Left ventricle myocardium inferior (tissue), 1 donor: ENCODE results near the gene HECTD4. TPM values are rescaled to one million over a fixed set of nuclear protein-coding genes. Genes with fewer than 3 reads are reported as not detected.
"Not testable (repeated sequence)": the region's sequence is repeated elsewhere in the genome, so short reads cannot be mapped to it uniquely, and the experiment has no call there.

Experiments
- DNase-seq: peaks from one replicate; pipeline ENCODE4 v3.0.0-alpha.2; 2020
- H3K27ac ChIP-seq: fragments of 200-600 bp; replicated peaks from 2 replicates; pipeline ENCODE4 v1.8.0; 2021
- H3K27me3 ChIP-seq: fragments of 200-600 bp; 2 replicates; pipeline ENCODE4 v1.8.0; 2021; ENCODE audit warnings: low read depth
- H3K36me3 ChIP-seq: fragments of 200-600 bp; 2 replicates; pipeline ENCODE4 v1.8.0; 2021
- H3K4me1 ChIP-seq: fragments of 200-600 bp; 2 replicates; pipeline ENCODE4 v1.8.0; 2021
- H3K4me3 ChIP-seq: fragments of 200-600 bp; 2 replicates; pipeline ENCODE4 v1.8.0; 2021; ENCODE audit warnings: mild to moderate bottlenecking, moderate library complexity
- H3K9me3 ChIP-seq: fragments of 200-600 bp; replicated peaks from 2 replicates; pipeline ENCODE4 v1.8.0; 2021
- intact Hi-C: fragments of 100-400 bp; cut with micrococcal nuclease; formaldehyde crosslinking; loops from one replicate; pipeline ENCODE4 v1.11.0; 2022
- total RNA-seq: library from RNA; stranded (reverse); fragmentation: NEBNext Ultra II Directional; extraction: Animal tissue kit (Norgen Biotek cat#: 25700); gene quantifications from one replicate; pipeline ENCODE4 v1.2.1, GENCODE V29; 2021
- TF ChIP-seq, protein P1 (sequence below): fragments of 200-600 bp; IDR thresholded peaks from 2 replicates; pipeline ENCODE4 v1.8.0; 2021; ENCODE audit warnings: antibody characterized with exemption, mild to moderate bottlenecking, borderline replicate concordance
- donor health status: DM: no; HTN: yes; CAD: no; lungs with severe emphysema.

HECTD4 gene
- total RNA-seq, 1 donor from 2014 or later, result 23.4 TPM

GRCh38 chr12:112349431-112349830 is 32.8 kb downstream of the HECTD4 start:
- Histone ChIP-seq H3K9me3 (no peaks in the 10 kb centered on the region), H3K36me3 (no peaks in the 10 kb centered on the region), H3K27ac (no peak overlapping the region), H3K4me1 (peaks cover 60% of the 10 kb centered on the region), H3K27me3 (no peaks in the 10 kb centered on the region), H3K4me3 (no peak overlapping the region)
- no peak for DNase-seq
- TF ChIP-seq, protein P1, sequence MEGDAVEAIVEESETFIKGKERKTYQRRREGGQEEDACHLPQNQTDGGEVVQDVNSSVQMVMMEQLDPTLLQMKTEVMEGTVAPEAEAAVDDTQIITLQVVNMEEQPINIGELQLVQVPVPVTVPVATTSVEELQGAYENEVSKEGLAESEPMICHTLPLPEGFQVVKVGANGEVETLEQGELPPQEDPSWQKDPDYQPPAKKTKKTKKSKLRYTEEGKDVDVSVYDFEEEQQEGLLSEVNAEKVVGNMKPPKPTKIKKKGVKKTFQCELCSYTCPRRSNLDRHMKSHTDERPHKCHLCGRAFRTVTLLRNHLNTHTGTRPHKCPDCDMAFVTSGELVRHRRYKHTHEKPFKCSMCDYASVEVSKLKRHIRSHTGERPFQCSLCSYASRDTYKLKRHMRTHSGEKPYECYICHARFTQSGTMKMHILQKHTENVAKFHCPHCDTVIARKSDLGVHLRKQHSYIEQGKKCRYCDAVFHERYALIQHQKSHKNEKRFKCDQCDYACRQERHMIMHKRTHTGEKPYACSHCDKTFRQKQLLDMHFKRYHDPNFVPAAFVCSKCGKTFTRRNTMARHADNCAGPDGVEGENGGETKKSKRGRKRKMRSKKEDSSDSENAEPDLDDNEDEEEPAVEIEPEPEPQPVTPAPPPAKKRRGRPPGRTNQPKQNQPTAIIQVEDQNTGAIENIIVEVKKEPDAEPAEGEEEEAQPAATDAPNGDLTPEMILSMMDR, result no peak
- intact Hi-C loops, result no loop called here

DNA sequence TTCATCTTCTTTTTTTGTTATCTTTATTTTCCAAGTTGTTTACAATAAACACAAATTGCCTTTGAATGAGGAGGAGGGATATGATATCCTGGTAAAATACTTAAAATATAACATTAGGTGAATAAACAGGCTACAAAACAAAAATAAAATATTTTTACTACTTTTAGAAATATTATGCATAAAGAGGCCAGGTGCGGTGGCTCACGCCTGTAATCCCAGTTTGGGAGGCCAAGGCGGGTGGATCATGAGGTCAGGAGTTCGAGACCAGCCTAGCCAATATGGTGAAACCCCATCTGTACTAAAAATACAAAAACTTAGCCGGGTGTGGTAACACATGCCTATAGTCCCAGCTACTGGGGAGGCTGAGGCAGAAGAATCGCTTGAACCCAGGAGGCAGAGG is 33.3 kb downstream of the HECTD4 start:
- peaks cover 59% of the 10 kb centered on the region for H3K4me1 ChIP-seq
- H3K9me3 ChIP-seq, intact Hi-C loops, H3K27me3 ChIP-seq, H3K4me3 ChIP-seq, H3K27ac ChIP-seq, DNase-seq, H3K36me3 ChIP-seq: not testable (repeated sequence)

DNA sequence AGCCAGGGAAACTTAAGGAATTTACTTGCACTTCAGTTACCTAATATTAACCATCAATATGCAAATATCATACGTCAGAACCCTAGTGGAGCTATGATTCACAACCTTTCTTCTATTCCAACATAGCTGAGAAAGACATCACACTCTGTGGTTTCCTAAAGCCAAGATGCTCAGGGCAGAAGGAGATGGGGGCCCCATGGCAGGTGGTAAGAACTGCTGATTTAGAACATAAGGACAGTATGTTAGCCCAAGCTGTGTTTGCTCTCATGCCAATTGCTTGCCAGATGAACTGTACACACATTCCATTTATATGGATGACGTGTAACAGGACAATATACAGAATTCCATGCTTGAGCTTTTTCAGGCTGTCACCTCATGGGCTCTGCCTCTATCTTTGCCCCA is 34.6 kb downstream of the HECTD4 start:
- intact Hi-C loops, result no loop called here
- Histone ChIP-seq H3K4me1 (peaks cover 48% of the 10 kb centered on the region), H3K27me3 (no peaks in the 10 kb centered on the region), H3K36me3 (no peaks in the 10 kb centered on the region), H3K4me3 (no peak overlapping the region), H3K9me3 (no peaks in the 10 kb centered on the region), H3K27ac (no peak overlapping the region)
- no peak for DNase-seq
- TF ChIP-seq, protein P1, result no peak

DNA sequence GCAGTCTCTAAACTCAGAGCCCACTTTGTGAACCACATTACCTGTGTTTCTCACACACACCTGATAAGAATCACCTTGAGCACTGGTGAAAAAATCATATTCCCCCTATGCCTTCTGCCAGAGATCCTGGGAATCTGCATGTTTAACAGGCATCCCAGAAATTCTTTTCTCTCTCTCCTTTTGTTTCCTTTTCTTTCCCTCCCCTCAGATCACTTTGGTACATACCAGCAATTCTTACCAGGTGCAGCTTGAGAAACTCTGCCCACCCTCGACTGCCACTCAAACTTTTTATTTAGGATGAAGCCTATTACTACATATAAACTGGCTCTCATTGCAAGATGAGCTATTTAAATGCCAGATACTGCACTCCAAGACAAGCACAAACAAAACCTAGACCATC is 36.0 kb downstream of the HECTD4 start:
- TF ChIP-seq, protein P1, result no peak
- DNase-seq, result no peak
- no peak overlapping the region for H3K4me3 ChIP-seq
- H3K4me1 ChIP-seq, result peaks cover 44% of the 10 kb centered on the region
- no peaks in the 10 kb centered on the region for H3K27me3 ChIP-seq
- H3K9me3 ChIP-seq, result no peaks in the 10 kb centered on the region
- no peak overlapping the region for H3K27ac ChIP-seq
- intact Hi-C loops, result no loop called here
- no peaks in the 10 kb centered on the region for H3K36me3 ChIP-seq

DNA sequence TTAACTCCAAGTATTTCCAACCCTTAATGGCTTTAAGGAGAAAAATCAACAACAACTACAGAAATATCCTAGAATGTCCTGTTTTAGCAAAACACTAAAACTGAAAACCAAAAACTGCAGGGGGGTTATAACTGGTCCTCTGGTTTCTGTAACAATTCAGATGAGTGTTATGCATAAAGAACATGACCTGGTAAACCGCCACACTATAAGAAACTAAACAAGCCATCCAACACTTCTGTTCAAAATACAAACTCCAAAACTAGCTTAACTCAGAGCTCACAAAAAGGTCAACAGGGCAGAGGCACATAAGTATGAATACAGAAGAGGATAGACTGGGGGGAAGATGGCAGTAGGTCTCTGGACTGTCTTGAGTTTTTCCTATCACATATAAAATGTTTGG is 38.0 kb downstream of the HECTD4 start:
- no peaks in the 10 kb centered on the region for H3K27me3 ChIP-seq
- H3K36me3 ChIP-seq, result no peaks in the 10 kb centered on the region
- H3K27ac ChIP-seq, result no peak overlapping the region
- H3K9me3 ChIP-seq, result no peaks in the 10 kb centered on the region
- intact Hi-C loops, result no loop called here
- peaks cover 35% of the 10 kb centered on the region for H3K4me1 ChIP-seq
- TF ChIP-seq, protein P1, result no peak
- DNase-seq, result no peak
- no peak overlapping the region for H3K4me3 ChIP-seq

DNA sequence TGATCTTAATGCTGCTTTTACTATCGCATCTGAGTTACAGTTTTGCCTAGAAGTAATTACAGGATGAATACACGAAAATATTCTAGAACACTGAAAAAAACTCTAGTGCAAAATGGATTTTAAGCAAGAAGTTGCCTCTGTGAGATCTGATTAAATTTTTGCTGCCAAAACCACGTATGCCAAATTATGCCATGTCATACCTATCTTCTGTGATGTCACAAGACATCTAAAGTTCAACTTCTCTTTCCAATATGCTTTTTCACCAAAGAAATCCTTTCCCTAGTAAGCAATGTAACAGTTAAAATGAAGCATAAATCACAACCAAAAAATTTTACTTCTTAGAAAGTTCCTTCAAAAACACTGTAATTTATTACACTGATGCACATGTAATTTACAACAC is 39.6 kb downstream of the HECTD4 start:
- Histone ChIP-seq H3K4me1 (peaks cover 23% of the 10 kb centered on the region), H3K27ac (no peak overlapping the region), H3K4me3 (no peak overlapping the region), H3K27me3 (no peaks in the 10 kb centered on the region), H3K9me3 (peaks cover 10% of the 10 kb centered on the region), H3K36me3 (peaks cover 6% of the 10 kb centered on the region)
- intact Hi-C loops, result no loop called here
- TF ChIP-seq, protein P1, result no peak
- no peak for DNase-seq
